Measurements from ENCODE around the gene STX4. TPM values are rescaled to one million over a fixed set of nuclear protein-coding genes. Genes with fewer than 3 reads are reported as not detected.

Gene STX4
- total RNA-seq, 1 experiment from 2014 or later, result 66.7 TPM

GRCh38 chr16:31023252-31023602 lies 10.1 kb upstream of the STX4 start:
- no peaks in the 10 kb centered on the region for H3K9me3 Mint-ChIP-seq (ENCODE audit: unreplicated experiment)
- H3K4me3 Mint-ChIP-seq (ENCODE audit: unreplicated experiment), result no peak overlapping the region
- no TSS peak for BruUV-seq (replicated peaks)
- peaks cover 5% of the 10 kb centered on the region for H3K36me3 Mint-ChIP-seq (ENCODE audit: insufficient read depth, unreplicated experiment)
- ChIA-PET CTCF (interaction anchor here (0.6 to 2.1 kb wide), 7 partner anchors 38 to 360 kb away, joined by 3 to 10 read pairs (median 3); partner anchors contain the start of gene HSD3B7), POLR2A (interaction anchor here (1.8 kb wide), 1 partner anchor 11 kb away, joined by 10 read pairs; the partner anchor contains the start of gene STX4)
- DNase-seq (ENCODE audit: unreplicated experiment), result no peak
- no peak overlapping the region for H3K27ac Mint-ChIP-seq (ENCODE audit: low read depth, unreplicated experiment)
- TF ChIP-seq CTCF (IDR thresholded peaks at IDR 0.05; ENCODE audit: unreplicated experiment), result no peak
- H3K27me3 Mint-ChIP-seq (ENCODE audit: insufficient read depth, unreplicated experiment), result no peaks in the 10 kb centered on the region
- intact Hi-C loops (cut with micrococcal nuclease), result no loop called here
- no peaks in the 10 kb centered on the region for H3K4me1 Mint-ChIP-seq (ENCODE audit: insufficient read depth, unreplicated experiment)

DNA sequence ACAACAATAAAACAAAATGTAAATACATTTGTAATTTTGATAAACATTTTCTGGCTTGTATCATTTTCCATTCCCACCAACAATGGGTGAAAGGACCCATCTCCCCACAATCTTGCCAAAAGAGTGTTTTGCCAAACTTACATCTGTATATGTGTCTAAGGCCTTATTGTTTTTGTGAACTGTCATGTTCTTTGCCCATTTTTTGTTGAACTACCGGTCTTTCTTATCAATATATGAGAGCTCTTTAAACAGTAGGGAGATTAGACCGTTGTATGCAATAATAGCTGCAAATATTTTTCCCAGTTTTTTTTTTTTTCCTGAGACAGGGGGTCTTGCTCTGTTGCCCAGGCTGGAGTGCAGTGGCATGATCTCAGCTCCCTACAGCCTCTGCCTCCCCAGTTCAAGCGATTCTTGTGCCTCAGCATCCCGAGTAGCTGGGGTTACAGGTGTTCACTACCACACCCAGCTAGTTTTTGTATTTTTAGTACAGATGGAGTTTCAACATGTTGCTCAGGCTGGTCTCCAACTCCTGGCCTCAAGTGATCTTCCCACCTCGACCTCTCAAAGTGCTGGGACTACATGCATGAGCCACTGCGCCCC lies 9.6 kb upstream of the STX4 start:
- TF ChIP-seq CTCF (IDR thresholded peaks at IDR 0.05; ENCODE audit: unreplicated experiment), result no peak
- no peak for DNase-seq (ENCODE audit: unreplicated experiment)
- peaks cover 6% of the 10 kb centered on the region for H3K36me3 Mint-ChIP-seq (ENCODE audit: insufficient read depth, unreplicated experiment)
- intact Hi-C loops (cut with micrococcal nuclease), result no loop called here
- BruUV-seq (replicated peaks), result no TSS peak
- ChIA-PET POLR2A (interaction anchor here (1.8 kb wide), 1 partner anchor 10 kb away, joined by 10 read pairs; the partner anchor contains the start of gene STX4), CTCF (interaction anchor here (0.6 to 2.1 kb wide), 7 partner anchors 39 to 358 kb away, joined by 3 to 10 read pairs (median 4); partner anchors contain the start of gene HSD3B7)
- no peaks in the 10 kb centered on the region for H3K27me3 Mint-ChIP-seq (ENCODE audit: insufficient read depth, unreplicated experiment)
- H3K27ac Mint-ChIP-seq (ENCODE audit: low read depth, unreplicated experiment), result no peak overlapping the region
- no peaks in the 10 kb centered on the region for H3K4me1 Mint-ChIP-seq (ENCODE audit: insufficient read depth, unreplicated experiment)
- H3K4me3 Mint-ChIP-seq (ENCODE audit: unreplicated experiment), result no peak overlapping the region
- H3K9me3 Mint-ChIP-seq (ENCODE audit: unreplicated experiment), result no peaks in the 10 kb centered on the region

GRCh38 chr16:31025339-31025738 lies 8.0 kb upstream of the STX4 start:
- Mint-ChIP-seq H3K9me3 (ENCODE audit: unreplicated experiment) (no peaks in the 10 kb centered on the region), H3K4me1 (ENCODE audit: insufficient read depth, unreplicated experiment) (no peaks in the 10 kb centered on the region), H3K36me3 (ENCODE audit: insufficient read depth, unreplicated experiment) (peaks cover 6% of the 10 kb centered on the region), H3K27me3 (ENCODE audit: insufficient read depth, unreplicated experiment) (no peaks in the 10 kb centered on the region), H3K27ac (ENCODE audit: low read depth, unreplicated experiment) (no peak overlapping the region), H3K4me3 (ENCODE audit: unreplicated experiment) (no peak overlapping the region)
- intact Hi-C loops (cut with micrococcal nuclease), result no loop called here
- no peak for TF ChIP-seq CTCF (IDR thresholded peaks at IDR 0.05; ENCODE audit: unreplicated experiment)
- POLR2A ChIA-PET, result no interaction called here
- no TSS peak for BruUV-seq (replicated peaks)
- CTCF ChIA-PET, result interaction anchor here (1.2 kb wide), 1 partner anchor 40 kb away, joined by 8 read pairs; the partner anchor contains the start of gene HSD3B7
- no peak for DNase-seq (ENCODE audit: unreplicated experiment)

- POLR2A ChIA-PET, result no interaction called here
- intact Hi-C loops (cut with micrococcal nuclease), result no loop called here
- Mint-ChIP-seq H3K27ac (ENCODE audit: low read depth, unreplicated experiment) (no peak overlapping the region), H3K4me1 (ENCODE audit: insufficient read depth, unreplicated experiment) (no peaks in the 10 kb centered on the region), H3K9me3 (ENCODE audit: unreplicated experiment) (no peaks in the 10 kb centered on the region), H3K4me3 (ENCODE audit: unreplicated experiment) (no peak overlapping the region), H3K36me3 (ENCODE audit: insufficient read depth, unreplicated experiment) (peaks cover 17% of the 10 kb centered on the region), H3K27me3 (ENCODE audit: insufficient read depth, unreplicated experiment) (no peaks in the 10 kb centered on the region)
- no peak for DNase-seq (ENCODE audit: unreplicated experiment)
- TF ChIP-seq CTCF (IDR thresholded peaks at IDR 0.05; ENCODE audit: unreplicated experiment), result no peak
- BruUV-seq (replicated peaks), result no TSS peak
- CTCF ChIA-PET, result no interaction called here
These were observed 4.1 kb upstream of the STX4 start for GRCh38 chr16:31029272-31029671.
